Activated naive CD8-positive, alpha-beta T cell treated with anti-CD3 and anti-CD28 coated beads for 36 hours (primary cell): ENCODE data around the gene IGSF23. TPM values are rescaled to one million over a fixed set of nuclear protein-coding genes. Genes with fewer than 3 reads are reported as not detected.
A peak's percentile ranks its signal among the peaks of the same experiment; 100 is the strongest.

Experiments
- DNase-seq: peaks from one replicate; pipeline ENCODE4 v3.0.0; 2021
- H3K27ac Mint-ChIP-seq: one replicate; pipeline ENCODE4 v1.8.0; 2022; ENCODE audit warnings: mild to moderate bottlenecking, moderate library complexity, mixed read lengths
- H3K27me3 Mint-ChIP-seq: one replicate; pipeline ENCODE4 v1.8.0; 2022; ENCODE audit warnings: mild to moderate bottlenecking, mixed read lengths
- H3K36me3 Mint-ChIP-seq: one replicate; pipeline ENCODE4 v1.8.0; 2021; ENCODE audit warnings: mild to moderate bottlenecking, mixed read lengths
- H3K4me1 Mint-ChIP-seq: one replicate; pipeline ENCODE4 v1.8.0; 2021; ENCODE audit warnings: mixed read lengths
- H3K4me3 Mint-ChIP-seq: one replicate; pipeline ENCODE4 v1.8.0; 2022; ENCODE audit warnings: mild to moderate bottlenecking, moderate library complexity, mixed read lengths
- H3K9me3 Mint-ChIP-seq: one replicate; pipeline ENCODE4 v1.8.0; 2022; ENCODE audit warnings: mixed read lengths
- total RNA-seq, 2 experiments: library from RNA; stranded (reverse); gene quantifications; one replicate each; pipeline ENCODE4 v1.2.3, GENCODE V29; 2021

Gene IGSF23
- not detected for total RNA-seq

GRCh38 chr19:44613295-44614178, at the start of gene IGSF23:
TSS of gene IGSF23 (plus strand) at chr19:44613563. CDS start at chr19:44613646, 83 bp downstream.
- Mint-ChIP-seq H3K27ac (no peak within 1 kb of the TSS), H3K36me3 (no peaks in the 10 kb centered on the region), H3K4me1 (peaks cover 2% of the 10 kb centered on the region), H3K9me3 (no peaks in the 10 kb centered on the region), H3K27me3 (no peaks in the 10 kb centered on the region), H3K4me3 (no peak within 1 kb of the TSS)
- DNase-seq = no peak

GRCh38 chr19:44566984-44567383, 46.4 kb upstream of the IGSF23 start:
- DNase-seq = no peak
- no peaks in the 10 kb centered on the region for H3K36me3 Mint-ChIP-seq
- peaks cover 35% of the 10 kb centered on the region for H3K27me3 Mint-ChIP-seq
- H3K4me1 Mint-ChIP-seq = no peaks in the 10 kb centered on the region
- no peak overlapping the region for H3K4me3 Mint-ChIP-seq
- no peaks in the 10 kb centered on the region for H3K9me3 Mint-ChIP-seq
- H3K27ac Mint-ChIP-seq = no peak overlapping the region

- no peak overlapping the region for H3K27ac Mint-ChIP-seq
- no peaks in the 10 kb centered on the region for H3K9me3 Mint-ChIP-seq
- peaks cover 35% of the 10 kb centered on the region for H3K27me3 Mint-ChIP-seq
- no peaks in the 10 kb centered on the region for H3K36me3 Mint-ChIP-seq
- DNase-seq = no peak
- no peak overlapping the region for H3K4me3 Mint-ChIP-seq
- no peaks in the 10 kb centered on the region for H3K4me1 Mint-ChIP-seq
Observed at GRCh38 chr19:44567745-44568144, 45.6 kb upstream of the IGSF23 start.

GRCh38 chr19:44570603-44570983, 42.8 kb upstream of the IGSF23 start:
- Mint-ChIP-seq H3K27ac (no peak overlapping the region), H3K4me3 (no peak overlapping the region)

GRCh38 chr19:44570984-44571684, 42.2 kb upstream of the IGSF23 start:
- no peak overlapping the region for H3K4me3 Mint-ChIP-seq

More at GRCh38 chr19:44570603-44570983, 42.8 kb upstream of the IGSF23 start:
- H3K4me1 Mint-ChIP-seq = no peaks in the 10 kb centered on the region
- DNase-seq = no peak
- H3K36me3 Mint-ChIP-seq = no peaks in the 10 kb centered on the region
- peaks cover 24% of the 10 kb centered on the region for H3K27me3 Mint-ChIP-seq
- H3K9me3 Mint-ChIP-seq = no peaks in the 10 kb centered on the region

GRCh38 chr19:44571830-44572580, 41.4 kb upstream of the IGSF23 start:
- no peaks in the 10 kb centered on the region for H3K4me1 Mint-ChIP-seq
- peaks cover 12% of the 10 kb centered on the region for H3K27me3 Mint-ChIP-seq
- no peak overlapping the region for H3K27ac Mint-ChIP-seq
- H3K4me3 Mint-ChIP-seq = no peak overlapping the region
- H3K36me3 Mint-ChIP-seq = no peaks in the 10 kb centered on the region
- no peaks in the 10 kb centered on the region for H3K9me3 Mint-ChIP-seq
- no peak for DNase-seq

More at GRCh38 chr19:44570984-44571684, 42.2 kb upstream of the IGSF23 start:
- Mint-ChIP-seq H3K4me1 (no peaks in the 10 kb centered on the region), H3K9me3 (no peaks in the 10 kb centered on the region), H3K27me3 (peaks cover 18% of the 10 kb centered on the region), H3K36me3 (no peaks in the 10 kb centered on the region), H3K27ac (no peak overlapping the region)
- DNase-seq = peak; percentile 47

- Mint-ChIP-seq H3K4me3 (no peak overlapping the region), H3K36me3 (no peaks in the 10 kb centered on the region), H3K27me3 (peaks cover 10% of the 10 kb centered on the region), H3K27ac (no peak overlapping the region), H3K4me1 (no peaks in the 10 kb centered on the region), H3K9me3 (no peaks in the 10 kb centered on the region)
- no peak for DNase-seq
Observed at GRCh38 chr19:44572581-44572900, 40.8 kb upstream of the IGSF23 start.

- Mint-ChIP-seq H3K9me3 (no peaks in the 10 kb centered on the region), H3K36me3 (no peaks in the 10 kb centered on the region), H3K27ac (no peak overlapping the region), H3K27me3 (peaks cover 6% of the 10 kb centered on the region), H3K4me1 (no peaks in the 10 kb centered on the region), H3K4me3 (no peak overlapping the region)
- no peak for DNase-seq
Observed at GRCh38 chr19:44573183-44573582, 40.2 kb upstream of the IGSF23 start.

- H3K36me3 Mint-ChIP-seq = no peaks in the 10 kb centered on the region
Observed at GRCh38 chr19:44573627-44574026, 39.7 kb upstream of the IGSF23 start.

GRCh38 chr19:44574186-44574950, 39.0 kb upstream of the IGSF23 start:
- Mint-ChIP-seq H3K27me3 (peaks cover 6% of the 10 kb centered on the region), H3K27ac (no peak overlapping the region), H3K9me3 (no peaks in the 10 kb centered on the region), H3K4me1 (no peaks in the 10 kb centered on the region), H3K36me3 (no peaks in the 10 kb centered on the region), H3K4me3 (no peak overlapping the region)
- no peak for DNase-seq

More at GRCh38 chr19:44573627-44574026, 39.7 kb upstream of the IGSF23 start:
- no peak for DNase-seq
- Mint-ChIP-seq H3K9me3 (no peaks in the 10 kb centered on the region), H3K4me1 (no peaks in the 10 kb centered on the region), H3K27ac (no peak overlapping the region), H3K27me3 (peaks cover 6% of the 10 kb centered on the region), H3K4me3 (no peak overlapping the region)

GRCh38 chr19:44575116-44575700, 38.2 kb upstream of the IGSF23 start:
- H3K9me3 Mint-ChIP-seq = no peaks in the 10 kb centered on the region
- no peak for DNase-seq
- peaks cover 2% of the 10 kb centered on the region for H3K27me3 Mint-ChIP-seq
- no peaks in the 10 kb centered on the region for H3K36me3 Mint-ChIP-seq
- H3K4me1 Mint-ChIP-seq = no peaks in the 10 kb centered on the region
- H3K27ac Mint-ChIP-seq = no peak overlapping the region
- H3K4me3 Mint-ChIP-seq = no peak overlapping the region

- no peaks in the 10 kb centered on the region for H3K9me3 Mint-ChIP-seq
- no peaks in the 10 kb centered on the region for H3K4me1 Mint-ChIP-seq
- no peak overlapping the region for H3K4me3 Mint-ChIP-seq
- peak; percentile 17 for DNase-seq
- H3K27ac Mint-ChIP-seq = no peak overlapping the region
- no peaks in the 10 kb centered on the region for H3K27me3 Mint-ChIP-seq
- H3K36me3 Mint-ChIP-seq = no peaks in the 10 kb centered on the region
Observed at GRCh38 chr19:44576843-44577565, 36.4 kb upstream of the IGSF23 start.

GRCh38 chr19:44577566-44577874, 35.8 kb upstream of the IGSF23 start:
- Mint-ChIP-seq H3K36me3 (no peaks in the 10 kb centered on the region), H3K4me1 (no peaks in the 10 kb centered on the region), H3K9me3 (no peaks in the 10 kb centered on the region), H3K27ac (no peak overlapping the region), H3K4me3 (no peak overlapping the region), H3K27me3 (peaks cover 3% of the 10 kb centered on the region)
- DNase-seq = no peak
